Measurements from ENCODE around the gene LLGL2.

Gene LLGL2

GRCh38 chr17:75523647-75524046 is 1.9 kb upstream of the LLGL2 start:
- no peak for DNase-seq

- no peak for DNase-seq
These were observed 1.1 kb upstream of the LLGL2 start for GRCh38 chr17:75524269-75524969.

GRCh38 chr17:75525806-75526554 is 483 bp downstream of the LLGL2 start:
- DNase-seq = no peak

- no peak for DNase-seq
These were observed 1.2 kb downstream of the LLGL2 start for GRCh38 chr17:75526555-75527270.

- DNase-seq = no peak
These were observed 5.6 kb downstream of the LLGL2 start for GRCh38 chr17:75530837-75531720.

- DNase-seq = no peak
These were observed 6.2 kb downstream of the LLGL2 start for GRCh38 chr17:75531721-75532072.

GRCh38 chr17:75535119-75535537 is 9.6 kb downstream of the LLGL2 start:
- no peak for DNase-seq

GRCh38 chr17:75535871-75536270 is 10.4 kb downstream of the LLGL2 start:
- no peak for DNase-seq

GRCh38 chr17:75536366-75536765 is 10.9 kb downstream of the LLGL2 start:
- DNase-seq = no peak

GRCh38 chr17:75539967-75540729 is 14.7 kb downstream of the LLGL2 start:
- DNase-seq = no peak

GRCh38 chr17:75540923-75541503 is 15.5 kb downstream of the LLGL2 start:
- DNase-seq = no peak

GRCh38 chr17:75542229-75542628 is 16.7 kb downstream of the LLGL2 start:
- DNase-seq = no peak

GRCh38 chr17:75542728-75543336 is 17.3 kb downstream of the LLGL2 start:
- DNase-seq = no peak

- DNase-seq = no peak
These were observed 18.8 kb downstream of the LLGL2 start for GRCh38 chr17:75544250-75544649.

- no peak for DNase-seq
These were observed 20.7 kb downstream of the LLGL2 start for GRCh38 chr17:75546181-75546580.

GRCh38 chr17:75547091-75547490 is 21.6 kb downstream of the LLGL2 start:
- DNase-seq = no peak

GRCh38 chr17:75548813-75549212 is 23.3 kb downstream of the LLGL2 start:
- DNase-seq = no peak

GRCh38 chr17:75549246-75550138 is 24.0 kb downstream of the LLGL2 start:
- DNase-seq = no peak

- no peak for DNase-seq
These were observed 24.6 kb downstream of the LLGL2 start for GRCh38 chr17:75550139-75550465.

- DNase-seq = no peak
These were observed 25.8 kb downstream of the LLGL2 start for GRCh38 chr17:75551266-75551665.
